Measurements from ENCODE around the gene RIPK1.
A peak's percentile ranks its signal among the peaks of the same experiment; 100 is the strongest.
"Not testable (repeated sequence)": the region's sequence is repeated elsewhere in the genome, so short reads cannot be mapped to it uniquely, and the experiment has no call there.

The RIPK1 gene

DNA sequence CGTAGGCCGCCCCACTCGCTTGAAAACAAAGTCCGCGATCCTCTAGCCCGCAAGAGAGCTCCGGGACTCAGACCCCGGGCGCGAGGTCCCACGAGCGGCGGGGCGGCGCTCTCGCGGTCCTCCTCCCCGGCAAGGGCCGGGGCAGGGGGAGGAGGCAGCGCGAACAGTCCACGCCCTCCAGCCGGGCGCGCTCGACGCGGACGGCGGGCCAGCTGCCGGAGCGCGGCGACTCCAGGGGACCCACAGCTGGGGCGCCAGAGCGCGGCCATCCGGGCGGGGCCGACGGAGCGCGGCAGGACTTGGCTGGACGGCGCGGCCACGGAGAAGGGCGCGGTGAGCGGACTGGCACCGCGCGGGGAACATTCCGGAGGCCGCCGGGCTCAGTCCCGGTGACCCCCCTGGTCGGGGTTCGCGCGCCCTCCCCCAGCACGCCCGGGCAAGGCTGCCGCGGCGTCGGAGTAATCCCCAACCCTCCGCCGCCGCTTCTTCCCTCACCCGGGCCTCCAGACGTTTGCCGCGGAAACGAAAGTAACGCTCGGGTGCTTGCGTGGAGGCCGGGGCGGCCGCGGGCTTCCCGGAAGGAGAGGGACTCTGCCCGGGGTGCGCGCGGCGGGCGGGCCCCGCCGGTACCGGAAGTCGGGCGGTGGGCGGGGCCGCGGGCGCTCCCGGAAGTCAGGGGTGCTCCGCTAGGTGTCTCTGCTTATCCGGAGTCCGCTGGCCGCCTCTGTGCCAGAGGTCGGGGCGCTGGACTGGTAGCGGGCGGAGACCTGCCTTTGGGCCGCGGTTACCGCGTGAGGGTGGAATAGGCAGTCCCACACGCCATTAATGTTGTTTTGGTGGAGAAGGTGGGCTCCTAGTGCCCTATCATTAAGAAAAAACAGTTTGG, at the start of gene RIPK1:
Gene RIPK1, plus strand, starts transcription at position 166 of the 886 bp plus-strand sequence. CDS start 8,330 bp downstream, outside the sequence.
- Histone ChIP-seq H3K4me2 (peak within 1 kb of the TSS; percentile 75 to 94 (median 83)), H3K36me3 (peaks cover 0 to 28% (median 5%) of the 10 kb centered on the region in 11 experiments; a peak in 12 of 22 replicates), H3K9ac (peak within 1 kb of the TSS; percentile 95 to 100 (median 97)), H3K9me3 (replicated peaks in 1 of 11) (no peaks in the 10 kb centered on the region), H3K4me1 (peaks cover 47 to 66% (median 59%) of the 10 kb centered on the region in 10 experiments), H3K4me3 (peak within 1 kb of the TSS; percentile 69 to 99 (median 83)), H3K27me3 (no peaks in the 10 kb centered on the region), H3K27ac (peak within 1 kb of the TSS; percentile 95 to 100 (median 99)), H4K20me1 (peaks cover 0 to 61% (median 16%) of the 10 kb centered on the region in 11 experiments; a peak in 13 of 22 replicates)
- no peak for TF ChIP-seq Cebpa-rat (IDR thresholded peaks at IDR 0.05)

DNA sequence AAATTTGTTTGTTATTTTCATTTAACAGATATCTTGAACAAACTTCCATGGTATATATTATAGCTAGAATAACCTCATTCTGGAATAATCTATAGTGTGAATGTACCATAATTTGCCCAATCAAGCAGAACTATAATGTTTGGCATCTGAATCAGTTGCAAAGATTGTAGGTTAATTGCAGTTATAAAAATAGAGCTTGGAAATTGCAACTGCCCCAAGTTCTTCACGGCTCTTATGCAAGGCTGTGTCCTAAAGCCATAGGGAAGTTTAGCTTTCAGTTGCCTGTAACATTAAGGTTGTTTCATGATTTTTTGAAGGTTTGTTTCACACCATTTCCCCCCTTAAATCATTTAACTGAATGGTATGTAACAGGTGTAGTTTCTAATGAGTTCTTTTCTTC, 49.2 kb upstream of the RIPK1 start:
- Histone ChIP-seq H3K4me3 (no peak overlapping the region), H3K4me1 (peaks cover 22 to 52% (median 30%) of the 10 kb centered on the region in 10 experiments), H3K36me3 (peaks cover 0 to 54% (median 40%) of the 10 kb centered on the region in 11 experiments; a peak in 17 of 22 replicates), H3K27me3 (no peaks in the 10 kb centered on the region), H4K20me1 (no peaks in the 10 kb centered on the region), H3K9ac (0 out of 22 replicates have a peak overlapping the region, but pooled peaks of 1 of the 11 experiments have one; percentile 19), H3K9me3 (replicated peaks in 1 of 11) (no peaks in the 10 kb centered on the region), H3K27ac (no peak overlapping the region), H3K4me2 (peak overlapping the region in 4 of 11 experiments; percentile 19 to 57 (median 44); a peak in 7 of 22 replicates)
- TF ChIP-seq Cebpa-rat (IDR thresholded peaks at IDR 0.05), result no peak

DNA sequence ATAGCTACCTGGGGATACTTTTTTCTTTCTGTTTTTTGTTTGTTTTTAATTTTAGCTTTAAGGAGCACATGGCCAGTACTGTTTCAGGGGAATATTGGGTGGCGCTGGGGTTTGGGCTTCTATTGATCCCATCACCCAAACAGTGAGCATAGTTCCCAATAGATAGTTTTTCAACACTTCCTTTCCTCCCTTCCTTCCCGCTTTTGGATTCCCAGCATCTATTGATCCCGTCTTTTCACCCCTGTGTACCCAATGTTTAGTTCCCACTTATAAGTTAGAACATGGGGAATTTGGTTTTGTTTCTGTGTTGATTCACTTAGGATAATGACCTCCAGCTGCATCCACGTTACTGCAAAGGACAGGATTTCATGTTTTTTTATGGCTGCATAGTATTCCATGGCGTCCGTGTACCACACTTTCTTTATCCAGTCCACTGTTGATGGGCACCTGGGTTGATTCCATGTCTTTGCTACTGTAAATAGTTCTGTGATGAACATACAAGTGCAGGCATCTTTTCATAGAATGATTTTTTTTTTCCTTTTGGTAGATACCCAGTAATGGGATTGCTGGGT, 48.5 kb upstream of the RIPK1 start:
- TF ChIP-seq Cebpa-rat (IDR thresholded peaks at IDR 0.05), result no peak
- H3K9me3 ChIP-seq (replicated peaks in 1 of 11), result no peaks in the 10 kb centered on the region
- H3K4me2 ChIP-seq, result peak overlapping the region in 4 of 11 experiments; percentile 19 to 57 (median 44); a peak in 8 of 22 replicates
- H3K27ac ChIP-seq, result no peak overlapping the region
- H3K4me3 ChIP-seq, result no peak overlapping the region
- no peaks in the 10 kb centered on the region for H3K27me3 ChIP-seq
- H3K9ac ChIP-seq, result 0 out of 22 replicates have a peak overlapping the region, but pooled peaks of 1 of the 11 experiments have one; percentile 19
- H3K4me1 ChIP-seq, result peaks cover 30 to 55% (median 37%) of the 10 kb centered on the region in 10 experiments
- H4K20me1 ChIP-seq, result no peaks in the 10 kb centered on the region
- H3K36me3 ChIP-seq, result peaks cover 0 to 46% (median 33%) of the 10 kb centered on the region in 11 experiments; a peak in 16 of 22 replicates

DNA sequence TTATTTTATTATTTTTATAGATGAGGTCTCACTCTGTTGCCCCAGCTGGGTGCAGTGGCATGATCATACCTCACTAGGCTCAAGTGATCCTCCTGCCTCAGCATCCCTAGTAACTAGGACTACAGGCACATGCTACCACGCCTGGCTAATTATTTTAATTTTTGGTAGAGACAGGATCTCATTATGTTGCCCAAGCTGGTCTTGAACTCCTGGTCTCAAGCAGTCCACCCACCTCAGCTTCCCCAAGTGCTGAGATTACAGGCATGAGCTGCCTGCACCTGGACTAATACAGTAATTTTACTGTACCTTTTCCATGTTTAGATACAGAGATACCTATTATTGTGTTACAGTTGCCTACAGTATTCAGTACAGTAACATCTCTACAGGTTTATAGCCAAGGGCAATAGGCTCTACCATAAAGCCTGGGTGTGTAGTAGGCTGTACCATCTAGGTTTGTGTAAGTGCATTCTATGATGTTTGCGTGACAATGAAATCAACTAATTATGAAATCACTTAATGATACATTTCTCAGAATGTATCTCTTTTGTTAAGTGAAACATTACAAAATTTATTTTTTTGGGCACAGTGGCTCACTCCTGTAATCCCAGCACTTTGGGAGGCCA, 47.2 kb upstream of the RIPK1 start:
- not testable (repeated sequence) for H3K27ac ChIP-seq; H4K20me1 ChIP-seq; H3K9me3 ChIP-seq (replicated peaks in 1 of 11); H3K9ac ChIP-seq; H3K27me3 ChIP-seq; H3K4me3 ChIP-seq
- Histone ChIP-seq H3K4me1 (peaks cover 43 to 68% (median 49%) of the 10 kb centered on the region in 10 experiments), H3K36me3 (peaks cover 0 to 35% (median 24%) of the 10 kb centered on the region in 11 experiments; a peak in 15 of 22 replicates), H3K4me2 (peak overlapping the region in 5 of 11 experiments; percentile 91 to 99 (median 95); a peak in 8 of 22 replicates)

DNA sequence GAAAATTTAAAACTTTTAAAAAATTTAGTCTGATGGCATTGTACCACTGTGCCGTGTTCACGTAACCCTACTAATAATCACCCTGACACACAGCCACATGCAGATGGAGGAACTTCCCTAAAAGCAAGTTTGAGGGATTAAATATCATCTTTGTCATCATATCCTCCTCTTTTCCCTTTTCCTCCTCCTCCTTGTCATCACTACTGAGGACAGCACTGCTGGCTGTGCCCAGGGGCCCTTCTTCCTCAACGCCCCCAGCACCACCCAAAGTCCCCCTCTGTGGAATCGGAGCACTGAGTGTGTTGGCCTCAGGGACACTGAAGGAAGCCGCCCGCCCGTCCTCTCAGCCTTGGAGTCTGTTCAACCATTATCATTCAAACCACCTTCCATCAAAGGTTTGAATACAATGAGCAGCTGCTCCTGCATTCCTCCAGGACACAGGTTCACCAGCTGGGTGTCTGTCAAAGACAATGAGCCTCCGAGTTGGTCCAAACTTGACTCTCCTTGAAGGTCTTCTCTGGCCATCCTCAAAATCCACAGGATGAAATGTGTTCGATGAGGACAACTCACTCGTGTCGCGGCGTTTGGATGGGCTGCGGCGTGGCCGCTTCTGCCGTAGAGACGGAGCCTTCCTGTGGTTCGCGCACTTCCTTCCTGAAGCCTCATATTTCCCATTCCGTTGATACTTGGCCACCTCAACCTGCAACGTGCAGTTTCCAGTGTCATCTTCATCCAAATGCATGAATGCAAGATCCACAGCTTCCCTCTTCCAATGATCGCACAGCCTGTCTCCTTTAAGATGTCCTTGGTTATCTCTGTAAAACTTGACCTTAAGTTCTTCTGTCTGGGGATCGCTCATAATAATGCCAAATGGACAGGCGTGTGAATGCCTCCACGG, 45.3 kb upstream of the RIPK1 start:
- H3K36me3 ChIP-seq, result peaks cover 0 to 19% (median 10%) of the 10 kb centered on the region in 11 experiments; a peak in 12 of 22 replicates
- no peaks in the 10 kb centered on the region for H3K27me3 ChIP-seq
- H3K9ac ChIP-seq, result peak overlapping the region; percentile 72 to 85 (median 81)
- TF ChIP-seq Cebpa-rat (IDR thresholded peaks at IDR 0.05), result no peak
- peak overlapping the region; percentile 78 to 99 (median 94) for H3K4me2 ChIP-seq
- H4K20me1 ChIP-seq, result no peaks in the 10 kb centered on the region
- H3K4me1 ChIP-seq, result peaks cover 60 to 87% (median 67%) of the 10 kb centered on the region in 10 experiments
- H3K9me3 ChIP-seq (replicated peaks in 1 of 11), result no peaks in the 10 kb centered on the region
- peak overlapping the region; percentile 79 to 95 (median 91) for H3K27ac ChIP-seq
- peak overlapping the region; percentile 52 to 72 (median 62) for H3K4me3 ChIP-seq

DNA sequence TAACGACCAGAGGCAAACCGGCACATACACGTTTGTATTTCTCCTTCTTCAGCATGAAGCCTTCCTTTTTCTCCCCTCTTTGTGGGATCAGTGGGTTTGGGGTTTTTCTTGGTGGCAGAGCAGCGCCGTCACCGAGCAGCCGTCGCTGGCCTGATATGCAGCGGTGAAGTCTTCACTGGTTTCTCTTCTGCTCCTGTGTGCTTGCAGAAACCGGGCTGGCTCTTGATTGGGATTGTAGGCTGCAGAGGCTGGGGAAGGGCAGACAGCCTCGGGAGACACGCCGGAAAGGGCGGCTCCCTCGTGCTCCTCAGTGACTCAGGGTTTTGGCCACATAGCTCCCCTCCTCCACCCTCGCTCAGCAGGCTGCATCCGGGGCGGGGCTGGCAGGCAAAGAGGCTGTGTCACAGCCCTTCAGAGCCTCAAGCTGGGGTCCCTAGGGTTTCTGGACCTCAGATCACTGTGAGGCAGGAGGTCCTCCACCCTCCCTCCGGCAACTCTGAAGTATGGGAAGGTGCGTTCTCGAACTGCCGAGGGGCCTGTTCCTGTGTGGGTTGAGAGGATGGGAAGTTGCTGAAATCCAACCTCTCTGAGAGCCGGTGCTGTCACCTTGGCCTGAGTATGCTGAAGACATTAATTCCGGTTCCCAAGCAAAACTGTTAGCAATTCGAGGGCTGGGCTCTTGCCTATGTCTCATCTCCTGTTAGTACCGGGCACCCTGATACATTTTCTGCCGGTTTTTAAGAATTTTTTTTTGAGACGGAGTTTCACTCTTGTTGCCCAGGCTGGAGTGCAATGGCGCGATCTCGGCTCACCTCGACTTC, 44.4 kb upstream of the RIPK1 start:
- TF ChIP-seq Cebpa-rat (IDR thresholded peaks at IDR 0.05), result no peak
- Histone ChIP-seq H3K9me3 (replicated peaks in 1 of 11) (no peaks in the 10 kb centered on the region), H3K4me2 (peak overlapping the region; percentile 78 to 99 (median 94)), H3K27me3 (no peaks in the 10 kb centered on the region), H3K9ac (peak overlapping the region; percentile 72 to 85 (median 81)), H4K20me1 (no peaks in the 10 kb centered on the region), H3K27ac (peak overlapping the region; percentile 79 to 95 (median 91)), H3K36me3 (peaks cover 0 to 19% (median 10%) of the 10 kb centered on the region in 11 experiments; a peak in 12 of 22 replicates), H3K4me3 (peak overlapping the region; percentile 52 to 72 (median 62)), H3K4me1 (peaks cover 60 to 89% (median 71%) of the 10 kb centered on the region in 10 experiments)

DNA sequence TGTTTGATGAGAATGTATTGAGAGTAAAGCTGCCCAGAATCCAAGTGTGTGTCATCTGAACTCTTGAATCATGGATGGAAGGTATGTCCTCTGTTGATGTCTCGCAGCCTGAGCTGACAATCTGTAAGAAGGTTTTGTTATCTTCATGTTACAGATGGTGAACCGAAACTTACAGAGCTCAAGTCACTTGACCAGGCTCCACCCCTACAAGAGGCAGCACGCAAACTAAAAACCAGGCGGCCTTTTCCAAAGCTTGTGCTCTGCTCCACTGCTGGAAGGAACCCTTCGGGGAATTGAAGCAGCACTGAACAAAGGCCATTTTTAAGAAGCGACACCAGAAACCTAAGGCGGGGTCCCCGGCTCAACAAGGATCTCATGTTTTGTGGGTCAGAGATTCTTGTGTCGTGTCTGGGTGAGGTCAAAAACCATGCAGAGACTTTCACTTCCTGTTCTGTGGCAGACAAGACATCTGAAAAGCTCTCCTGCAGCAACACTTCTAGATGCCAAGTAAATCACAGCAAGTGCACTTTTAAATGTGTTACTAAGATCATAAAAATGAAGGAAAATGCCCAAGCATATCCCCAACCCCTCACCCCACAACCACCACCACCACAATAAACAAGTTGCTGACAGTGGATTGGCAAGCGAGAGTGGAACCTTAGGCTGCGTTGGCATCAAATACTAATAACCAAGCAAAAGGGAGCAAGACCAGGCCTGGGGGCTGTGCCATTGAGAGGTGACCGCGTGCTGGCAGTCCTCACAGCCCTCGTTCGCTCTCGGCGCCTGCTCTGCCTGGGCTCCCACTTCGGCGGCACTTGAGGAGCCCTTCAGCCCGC, 41.3 kb upstream of the RIPK1 start:
- Histone ChIP-seq H3K9ac (peak overlapping the region; percentile 58 to 84 (median 74); a peak in 21 of 22 replicates), H3K4me2 (peak overlapping the region; percentile 78 to 99 (median 94)), H3K9me3 (replicated peaks in 1 of 11) (no peaks in the 10 kb centered on the region), H3K27me3 (no peaks in the 10 kb centered on the region), H3K27ac (peak overlapping the region; percentile 75 to 95 (median 91)), H3K4me3 (peak overlapping the region in 7 of 10 experiments; percentile 5 to 43 (median 34); a peak in 11 of 20 replicates), H4K20me1 (no peaks in the 10 kb centered on the region), H3K36me3 (no peaks in the 10 kb centered on the region), H3K4me1 (peaks cover 55 to 67% (median 60%) of the 10 kb centered on the region in 10 experiments)
- TF ChIP-seq Cebpa-rat (IDR thresholded peaks at IDR 0.05), result no peak

DNA sequence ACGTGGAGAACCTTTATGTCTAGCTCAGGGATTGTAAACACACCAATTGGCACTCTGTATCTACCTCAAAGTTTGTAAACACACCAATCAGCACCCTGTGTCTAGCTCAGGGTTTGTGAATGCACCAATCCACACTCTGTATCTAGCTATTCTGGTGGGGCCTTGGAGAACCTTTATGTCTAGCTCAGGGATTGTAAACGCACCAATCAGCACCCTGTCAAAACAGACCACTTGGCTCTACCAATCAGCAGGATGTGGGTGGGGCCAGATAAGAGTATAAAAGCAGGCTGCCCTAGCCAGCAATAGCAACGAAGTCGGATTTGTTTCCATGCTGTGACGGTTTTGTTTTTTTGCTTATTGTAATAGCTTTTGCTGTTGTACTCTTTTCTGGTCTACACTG, 40.1 kb upstream of the RIPK1 start:
- not testable (repeated sequence) for H3K36me3 ChIP-seq; H3K9ac ChIP-seq; H3K4me3 ChIP-seq; H3K9me3 ChIP-seq (replicated peaks in 1 of 11); H4K20me1 ChIP-seq; H3K27me3 ChIP-seq
- Histone ChIP-seq H3K27ac (peak overlapping the region in 4 of 11 experiments; percentile 75 to 95 (median 90); a peak in 5 of 22 replicates), H3K4me1 (peaks cover 44 to 55% (median 49%) of the 10 kb centered on the region in 10 experiments), H3K4me2 (peak overlapping the region in 6 of 11 experiments; percentile 91 to 99 (median 96); a peak in 11 of 22 replicates)
